T-helper 1 cell (primary cell): Measurements from ENCODE around the gene SPECC1.
"Not testable (repeated sequence)": the region's sequence is repeated elsewhere in the genome, so short reads cannot be mapped to it uniquely, and the experiment has no call there.

Experiments
- DNase-seq, 5 donors: peaks; one replicate each; pipeline ENCODE4 v3.0.0-alpha.2; 2012 to 2020

SPECC1 gene

GRCh38 chr17:20142268-20142667 is 133.1 kb downstream of the SPECC1 start:
- no peak for DNase-seq

GRCh38 chr17:20143740-20144139 is 134.6 kb downstream of the SPECC1 start:
- no peak for DNase-seq

GRCh38 chr17:20145567-20145966 is 136.4 kb downstream of the SPECC1 start:
- no peak for DNase-seq

- DNase-seq = no peak
Observed at GRCh38 chr17:20149251-20149650, 140.1 kb downstream of the SPECC1 start.

GRCh38 chr17:20151174-20151573 is 142.0 kb downstream of the SPECC1 start:
- no peak for DNase-seq

- no peak for DNase-seq
Observed at GRCh38 chr17:20153231-20153630, 144.1 kb downstream of the SPECC1 start.

GRCh38 chr17:20154286-20155000 is 145.3 kb downstream of the SPECC1 start:
- peak in 1 of 5 donors; percentile 10 for DNase-seq

GRCh38 chr17:20155258-20156195 is 146.4 kb downstream of the SPECC1 start:
- peak; percentile 90 to 99 (median 93) for DNase-seq

GRCh38 chr17:20156196-20157000 is 147.2 kb downstream of the SPECC1 start:
- DNase-seq = peak in 2 of 5 donors; percentile 18 to 24

- DNase-seq = no peak
Observed at GRCh38 chr17:20157001-20157310, 147.8 kb downstream of the SPECC1 start.

- DNase-seq = no peak
Observed at GRCh38 chr17:20158580-20158979, 149.4 kb downstream of the SPECC1 start.

- DNase-seq = no peak
Observed at GRCh38 chr17:20159406-20160069, 150.4 kb downstream of the SPECC1 start.

GRCh38 chr17:20165516-20165915 is 156.4 kb downstream of the SPECC1 start:
- DNase-seq = not testable (repeated sequence)

GRCh38 chr17:20170085-20170484 is 160.9 kb downstream of the SPECC1 start:
- no peak for DNase-seq

GRCh38 chr17:20171741-20172365 is 162.7 kb downstream of the SPECC1 start:
- DNase-seq = no peak

- no peak for DNase-seq
Observed at GRCh38 chr17:20172376-20172775, 163.2 kb downstream of the SPECC1 start.

GRCh38 chr17:20173091-20173490 is 163.9 kb downstream of the SPECC1 start:
- DNase-seq = no peak

GRCh38 chr17:20174588-20175265 is 165.6 kb downstream of the SPECC1 start:
- DNase-seq = no peak

GRCh38 chr17:20179041-20179440 is 169.9 kb downstream of the SPECC1 start:
- no peak for DNase-seq

- DNase-seq = no peak
Observed at GRCh38 chr17:20180661-20181060, 171.5 kb downstream of the SPECC1 start.

- DNase-seq = no peak
Observed at GRCh38 chr17:20184181-20184580, 175.0 kb downstream of the SPECC1 start.
